PC-9 (cell line): ENCODE results near the gene EIF4G3.

Experiments
- EZH2 ChIP-seq: fragments of 200-600 bp; sonication (generic); IDR thresholded peaks from 2 replicates; pipeline ENCODE4 v1.8.0; 2017; ENCODE audit warnings: antibody characterized with exemption, low read depth
- TF ChIP-seq, protein P1 (sequence below): fragments of 200-600 bp; sonication (generic); conservative IDR thresholded peaks from 2 replicates; pipeline ENCODE4 v1.6.1; 2017; ENCODE audit warnings: mixed run types, antibody characterized with exemption, mild to moderate bottlenecking, moderate library complexity

DNA sequence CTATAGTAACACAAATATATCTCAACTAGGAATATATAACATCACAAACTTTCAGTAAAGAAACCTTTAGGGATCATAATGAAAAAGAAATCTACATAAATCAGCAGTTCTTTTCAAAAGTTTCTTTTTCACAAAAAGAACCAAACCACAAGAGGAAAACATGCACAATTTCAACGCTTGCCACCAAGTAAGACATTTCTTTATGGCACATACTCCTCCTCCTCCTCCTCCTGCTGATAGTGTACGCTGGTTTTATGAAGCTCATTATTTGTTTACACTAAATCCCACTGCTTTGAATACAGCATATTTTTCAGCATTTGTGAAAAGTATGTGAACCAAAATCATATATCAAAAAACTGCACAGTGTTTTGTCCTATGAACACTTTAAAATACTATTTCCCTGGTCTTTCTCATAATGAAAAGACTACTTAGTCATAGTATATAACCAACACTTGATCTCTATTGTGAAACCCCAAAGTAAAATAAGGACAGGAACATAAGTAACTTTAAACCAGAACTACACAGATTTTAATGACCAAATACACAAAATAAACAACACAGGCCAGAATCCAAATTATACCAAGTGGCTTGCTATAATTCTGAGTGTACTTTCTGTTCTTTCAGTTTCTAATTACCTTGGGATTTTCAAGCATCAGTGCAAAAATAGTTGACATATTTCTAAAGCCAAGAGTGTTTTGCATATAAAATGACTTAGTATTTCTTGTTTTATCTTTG lies 184.2 kb downstream of the EIF4G3 start:
- TF ChIP-seq, protein P1, sequence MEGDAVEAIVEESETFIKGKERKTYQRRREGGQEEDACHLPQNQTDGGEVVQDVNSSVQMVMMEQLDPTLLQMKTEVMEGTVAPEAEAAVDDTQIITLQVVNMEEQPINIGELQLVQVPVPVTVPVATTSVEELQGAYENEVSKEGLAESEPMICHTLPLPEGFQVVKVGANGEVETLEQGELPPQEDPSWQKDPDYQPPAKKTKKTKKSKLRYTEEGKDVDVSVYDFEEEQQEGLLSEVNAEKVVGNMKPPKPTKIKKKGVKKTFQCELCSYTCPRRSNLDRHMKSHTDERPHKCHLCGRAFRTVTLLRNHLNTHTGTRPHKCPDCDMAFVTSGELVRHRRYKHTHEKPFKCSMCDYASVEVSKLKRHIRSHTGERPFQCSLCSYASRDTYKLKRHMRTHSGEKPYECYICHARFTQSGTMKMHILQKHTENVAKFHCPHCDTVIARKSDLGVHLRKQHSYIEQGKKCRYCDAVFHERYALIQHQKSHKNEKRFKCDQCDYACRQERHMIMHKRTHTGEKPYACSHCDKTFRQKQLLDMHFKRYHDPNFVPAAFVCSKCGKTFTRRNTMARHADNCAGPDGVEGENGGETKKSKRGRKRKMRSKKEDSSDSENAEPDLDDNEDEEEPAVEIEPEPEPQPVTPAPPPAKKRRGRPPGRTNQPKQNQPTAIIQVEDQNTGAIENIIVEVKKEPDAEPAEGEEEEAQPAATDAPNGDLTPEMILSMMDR, result no peak
- no peak for TF ChIP-seq EZH2
